H9 (cell line): ENCODE measurements around the gene TLK2. TPM values are rescaled to one million over a fixed set of nuclear protein-coding genes. Genes with fewer than 3 reads are reported as not detected.

ENCODE experiments used
- DNase-seq: peaks from one replicate; pipeline ENCODE4 v3.0.0-alpha.2; 2017
- H2AFZ ChIP-seq: one replicate; pipeline ENCODE4 v1.6.1; 2013; ENCODE audit warnings: mild to moderate bottlenecking, low read length, control low read depth, moderate library complexity
- H2AK5ac ChIP-seq: 2 replicates; pipeline ENCODE4 v1.6.1; 2013; ENCODE audit warnings: low read length, control low read depth, mixed read lengths; ENCODE audit not compliant: insufficient read length
- H2BK120ac ChIP-seq: one replicate; pipeline ENCODE4 v1.6.1; 2013; ENCODE audit warnings: low read depth, mild to moderate bottlenecking, low read length, control low read depth, inconsistent platforms; ENCODE audit not compliant: poor library complexity, severe bottlenecking
- H2BK12ac ChIP-seq: 2 replicates; pipeline ENCODE4 v1.6.1; 2013; ENCODE audit warnings: low read length, control low read depth, mixed read lengths, low read depth; ENCODE audit not compliant: insufficient read length
- H2BK15ac ChIP-seq: 2 replicates; pipeline ENCODE4 v1.6.1; 2013; ENCODE audit warnings: low read depth, low read length, control low read depth
- H2BK20ac ChIP-seq: one replicate; pipeline ENCODE4 v1.6.1; 2013; ENCODE audit warnings: low read depth, mild to moderate bottlenecking, low read length, control low read depth, inconsistent platforms; ENCODE audit not compliant: poor library complexity, severe bottlenecking
- H2BK5ac ChIP-seq: 2 replicates; pipeline ENCODE4 v1.6.1; 2013; ENCODE audit warnings: low read length, control low read depth, mixed read lengths; ENCODE audit not compliant: insufficient read length
- H3K14ac ChIP-seq: 2 replicates; pipeline ENCODE4 v1.6.1; 2013; ENCODE audit warnings: low read length, control low read depth; ENCODE audit not compliant: insufficient read depth
- H3K18ac ChIP-seq: 2 replicates; pipeline ENCODE4 v1.6.1; 2013; ENCODE audit warnings: low read depth, mild to moderate bottlenecking, mixed read lengths, low read length, control low read depth; ENCODE audit not compliant: insufficient read length
- H3K23ac ChIP-seq: 2 replicates; pipeline ENCODE4 v1.6.1; 2013; ENCODE audit warnings: low read length, control low read depth, mixed read lengths, low read depth; ENCODE audit not compliant: insufficient read length
- H3K23me2 ChIP-seq: 2 replicates; pipeline ENCODE4 v1.6.1; 2013; ENCODE audit warnings: low read depth, mild to moderate bottlenecking, mixed read lengths, low read length, control low read depth; ENCODE audit not compliant: insufficient read length, poor library complexity, severe bottlenecking
- H3K27ac ChIP-seq: 2 replicates; pipeline ENCODE4 v1.5.1; 2013; ENCODE audit warnings: low read length, control low read depth, mixed read lengths, low read depth; ENCODE audit not compliant: insufficient read length
- H3K27me3 ChIP-seq: 2 replicates; pipeline ENCODE4 v1.6.1; 2013; ENCODE audit warnings: low read length, control low read depth, inconsistent platforms; ENCODE audit not compliant: insufficient read depth
- H3K4ac ChIP-seq: 2 replicates; pipeline ENCODE4 v1.6.1; 2013; ENCODE audit warnings: low read depth, mild to moderate bottlenecking, control low read depth, inconsistent platforms, low read length, moderate library complexity
- H3K4me1 ChIP-seq: 2 replicates; pipeline ENCODE4 v1.6.1; 2013; ENCODE audit warnings: low read length, control low read depth, inconsistent platforms; ENCODE audit not compliant: insufficient read depth
- H3K4me2 ChIP-seq: 2 replicates; pipeline ENCODE4 v1.6.1; 2013; ENCODE audit warnings: low read length, control low read depth, mixed read lengths; ENCODE audit not compliant: insufficient read length, insufficient read depth
- H3K56ac ChIP-seq: 2 replicates; pipeline ENCODE4 v1.6.1; 2013; ENCODE audit warnings: low read depth, mild to moderate bottlenecking, mixed read lengths, low read length, control low read depth; ENCODE audit not compliant: insufficient read length
- H3K79me1 ChIP-seq: 2 replicates; pipeline ENCODE4 v1.6.1; 2013; ENCODE audit warnings: low read depth, mild to moderate bottlenecking, moderate library complexity, low read length, control low read depth, inconsistent platforms; ENCODE audit not compliant: insufficient read depth, poor library complexity, severe bottlenecking
- H3K79me2 ChIP-seq: 2 replicates; pipeline ENCODE4 v1.6.1; 2013; ENCODE audit warnings: low read length, control low read depth, inconsistent platforms; ENCODE audit not compliant: insufficient read depth
- H3K9ac ChIP-seq: 2 replicates; pipeline ENCODE4 v1.6.1; 2013; ENCODE audit warnings: low read length, control low read depth, mixed read lengths; ENCODE audit not compliant: insufficient read length; ENCODE audit errors: extremely low read depth
- H3K9me3 ChIP-seq: one replicate; pipeline ENCODE4 v1.6.1; 2013; ENCODE audit warnings: low read depth, low read length, inconsistent platforms; ENCODE audit not compliant: control insufficient read depth
- H3T11ph ChIP-seq: one replicate; pipeline ENCODE4 v1.6.1; 2013; ENCODE audit warnings: mild to moderate bottlenecking, low read length, control low read depth, inconsistent platforms
- H4K20me1 ChIP-seq: one replicate; pipeline ENCODE4 v1.6.1; 2013; ENCODE audit not compliant: control insufficient read depth, insufficient read length, insufficient read depth
- H4K5ac ChIP-seq: 2 replicates; pipeline ENCODE4 v1.6.1; 2013; ENCODE audit warnings: low read depth, mild to moderate bottlenecking, mixed read lengths, low read length, control low read depth; ENCODE audit not compliant: insufficient read length
- H4K8ac ChIP-seq: replicated peaks from 2 replicates; pipeline ENCODE4 v1.6.1; 2013; ENCODE audit warnings: low read length, control low read depth, mixed read lengths, low read depth; ENCODE audit not compliant: insufficient read length
- H4K91ac ChIP-seq: 2 replicates; pipeline ENCODE4 v1.6.1; 2013; ENCODE audit warnings: low read depth, mild to moderate bottlenecking, moderate library complexity, mixed read lengths, low read length, control low read depth; ENCODE audit not compliant: insufficient read length
- H3K27ac Mint-ChIP-seq, 3 experiments: 2 replicates in 2 of 3; 3 replicates in 1 of 3; pipeline ENCODE4 v1.8.0; 2020 to 2021; ENCODE audit warnings: mixed read lengths in 3 of 3, mild to moderate bottlenecking in 1 of 3, moderate library complexity in 1 of 3
- H3K27me3 Mint-ChIP-seq: 2 replicates; pipeline ENCODE4 v1.8.0; 2021; ENCODE audit warnings: low read depth, mild to moderate bottlenecking, moderate library complexity, mixed read lengths
- H3K36me3 Mint-ChIP-seq, 3 experiments: 2 replicates in 2 of 3; 3 replicates in 1 of 3; pipeline ENCODE4 v1.8.0; 2020 to 2021; ENCODE audit warnings: low read depth in 3 of 3, mixed read lengths in 3 of 3; ENCODE audit not compliant: insufficient read depth in 1 of 3
- H3K4me1 Mint-ChIP-seq, 2 experiments: 2 replicates each; pipeline ENCODE4 v1.8.0; 2020; ENCODE audit warnings: mixed read lengths in 2 of 2
- H3K4me3 Mint-ChIP-seq, 2 experiments: 2 replicates in 1 of 2; 3 replicates in 1 of 2; pipeline ENCODE4 v1.8.0; 2020 to 2021; ENCODE audit warnings: mild to moderate bottlenecking in 2 of 2, mixed read lengths in 2 of 2, moderate library complexity in 1 of 2
- H3K9me3 Mint-ChIP-seq, 2 experiments: 2 replicates in 1 of 2; 3 replicates in 1 of 2; pipeline ENCODE4 v1.8.0; 2020; ENCODE audit warnings: mild to moderate bottlenecking in 2 of 2, mixed read lengths in 2 of 2, moderate library complexity in 1 of 2
- WGBS: extraction: QIAGEN DNeasy Blood & Tissue Kit; methylation state at CpG from one replicate; pipeline ENCODE4 v1.1.7; 2013; ENCODE audit warnings: missing lambda C conversion rate, low lambda C conversion rate, mixed read lengths; ENCODE audit not compliant: insufficient read length; ENCODE audit errors: extremely low coverage; 5-methylcytosine and 5-hydroxymethylcytosine counted together
- total RNA-seq: library from RNA; stranded (reverse); gene quantifications from 2 replicates; pipeline ENCODE4 v1.2.1, GENCODE V29; 2021
- TF ChIP-seq, protein P1 (sequence below): fragments of 200-600 bp; sonication (generic); conservative IDR thresholded peaks from 3 replicates; pipeline ENCODE4 v1.8.0; 2021; ENCODE audit warnings: antibody characterized with exemption, mild to moderate bottlenecking

The TLK2 gene
- total RNA-seq, 1 experiment from 2014 or later = 63.7 TPM

GRCh38 chr17:62628831-62629555 is 150.4 kb downstream of the TLK2 start:
- H4K20me1 ChIP-seq = no peaks in the 10 kb centered on the region
- Mint-ChIP-seq H3K36me3 (peaks cover 0 to 11% (median 5%) of the 10 kb centered on the region in 3 experiments; a peak in 5 of 7 replicates), H3K9me3 (no peaks in the 10 kb centered on the region; a peak in 1 of 5 replicates), H3K27ac (peak overlapping the region in 1 of 3 experiments; percentile 27; a peak in 1 of 7 replicates), H3K4me3 (peak overlapping the region; percentile 80 to 90), H3K27me3 (peaks cover 22% of the 10 kb centered on the region), H3K4me1 (peaks cover 49 to 55% of the 10 kb centered on the region in 2 experiments)
- peak overlapping the region; percentile 27; the same call in 1 of the 2 replicates for H3K14ac ChIP-seq
- peaks cover 4% of the 10 kb centered on the region; the same call in 1 of the 2 replicates for H3K79me2 ChIP-seq
- no peak overlapping the region for H4K5ac ChIP-seq
- H2BK20ac ChIP-seq = no peak overlapping the region
- H3K23me2 ChIP-seq = peaks cover 16% of the 10 kb centered on the region
- no peak overlapping the region for H2BK15ac ChIP-seq
- H3K23ac ChIP-seq = no peak overlapping the region
- DNase-seq = peak; percentile 67
- H3K4me2 ChIP-seq = peak overlapping the region; percentile 52
- H3K27ac ChIP-seq = no peak overlapping the region
- H3K9ac ChIP-seq = no peak overlapping the region
- no peak overlapping the region for H2BK12ac ChIP-seq
- no peak overlapping the region for H2AK5ac ChIP-seq
- H4K8ac ChIP-seq = no peak overlapping the region
- no peak overlapping the region for H3T11ph ChIP-seq
- no peaks in the 10 kb centered on the region for H3K79me1 ChIP-seq
- H2AFZ ChIP-seq = no peak overlapping the region
- TF ChIP-seq, protein P1, sequence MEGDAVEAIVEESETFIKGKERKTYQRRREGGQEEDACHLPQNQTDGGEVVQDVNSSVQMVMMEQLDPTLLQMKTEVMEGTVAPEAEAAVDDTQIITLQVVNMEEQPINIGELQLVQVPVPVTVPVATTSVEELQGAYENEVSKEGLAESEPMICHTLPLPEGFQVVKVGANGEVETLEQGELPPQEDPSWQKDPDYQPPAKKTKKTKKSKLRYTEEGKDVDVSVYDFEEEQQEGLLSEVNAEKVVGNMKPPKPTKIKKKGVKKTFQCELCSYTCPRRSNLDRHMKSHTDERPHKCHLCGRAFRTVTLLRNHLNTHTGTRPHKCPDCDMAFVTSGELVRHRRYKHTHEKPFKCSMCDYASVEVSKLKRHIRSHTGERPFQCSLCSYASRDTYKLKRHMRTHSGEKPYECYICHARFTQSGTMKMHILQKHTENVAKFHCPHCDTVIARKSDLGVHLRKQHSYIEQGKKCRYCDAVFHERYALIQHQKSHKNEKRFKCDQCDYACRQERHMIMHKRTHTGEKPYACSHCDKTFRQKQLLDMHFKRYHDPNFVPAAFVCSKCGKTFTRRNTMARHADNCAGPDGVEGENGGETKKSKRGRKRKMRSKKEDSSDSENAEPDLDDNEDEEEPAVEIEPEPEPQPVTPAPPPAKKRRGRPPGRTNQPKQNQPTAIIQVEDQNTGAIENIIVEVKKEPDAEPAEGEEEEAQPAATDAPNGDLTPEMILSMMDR = no peak
- H3K4me1 ChIP-seq = peaks cover 9% of the 10 kb centered on the region; the same call in 1 of the 2 replicates
- no peaks in the 10 kb centered on the region for H3K27me3 ChIP-seq
- WGBS = no CpG with 5 or more reads among the region's 19 CpGs
- no peak overlapping the region for H3K18ac ChIP-seq
- no peak overlapping the region for H3K4ac ChIP-seq
- H2BK5ac ChIP-seq = no peak overlapping the region
- H2BK120ac ChIP-seq = no peak overlapping the region
- H4K91ac ChIP-seq = no peak overlapping the region
- no peaks in the 10 kb centered on the region for H3K9me3 ChIP-seq
- no peak overlapping the region for H3K56ac ChIP-seq
